ACC112 (cell line): ENCODE results near the gene ADAMTS2.
"Not testable (repeated sequence)": the region's sequence is repeated elsewhere in the genome, so short reads cannot be mapped to it uniquely, and the experiment has no call there.

ENCODE experiments used
- H2AFZ ChIP-seq: fragments of 200-600 bp; sonication (generic); one replicate; pipeline ENCODE4 v1.6.0; 2017; ENCODE audit warnings: antibody characterized with exemption, low read length; ENCODE audit not compliant: unreplicated experiment
- H3K27ac ChIP-seq: fragments of 200-600 bp; sonication (generic); 2 replicates; pipeline ENCODE4 v1.5.1; 2014; ENCODE audit warnings: low read depth, mild to moderate bottlenecking, antibody characterized with exemption, low read length, moderate library complexity
- H3K27me3 ChIP-seq: fragments of 200-600 bp; sonication (generic); 2 replicates; pipeline ENCODE4 v1.6.1; 2014; ENCODE audit warnings: mild to moderate bottlenecking, antibody characterized with exemption, low read length, moderate library complexity, mixed read lengths; ENCODE audit not compliant: insufficient read depth
- H3K36me3 ChIP-seq: fragments of 200-600 bp; sonication (generic); 2 replicates; pipeline ENCODE4 v1.6.1; 2016; ENCODE audit warnings: mild to moderate bottlenecking, antibody characterized with exemption, low read length, moderate library complexity, mixed read lengths; ENCODE audit not compliant: insufficient read depth
- H3K4me1 ChIP-seq: fragments of 200-600 bp; sonication (generic); one replicate; pipeline ENCODE4 v1.6.1; 2016; ENCODE audit warnings: low read length, mixed read lengths; ENCODE audit not compliant: insufficient read depth, unreplicated experiment, control insufficient read depth
- H3K4me3 ChIP-seq: fragments of 200-600 bp; sonication (generic); 2 replicates; pipeline ENCODE4 v1.5.1; 2014; ENCODE audit warnings: mild to moderate bottlenecking, low read depth, low read length
- H3K79me2 ChIP-seq: fragments of 200-600 bp; sonication (generic); one replicate; pipeline ENCODE4 v1.6.0; 2016; ENCODE audit warnings: low read length; ENCODE audit not compliant: control insufficient read depth, unreplicated experiment, insufficient read depth

The ADAMTS2 gene

DNA sequence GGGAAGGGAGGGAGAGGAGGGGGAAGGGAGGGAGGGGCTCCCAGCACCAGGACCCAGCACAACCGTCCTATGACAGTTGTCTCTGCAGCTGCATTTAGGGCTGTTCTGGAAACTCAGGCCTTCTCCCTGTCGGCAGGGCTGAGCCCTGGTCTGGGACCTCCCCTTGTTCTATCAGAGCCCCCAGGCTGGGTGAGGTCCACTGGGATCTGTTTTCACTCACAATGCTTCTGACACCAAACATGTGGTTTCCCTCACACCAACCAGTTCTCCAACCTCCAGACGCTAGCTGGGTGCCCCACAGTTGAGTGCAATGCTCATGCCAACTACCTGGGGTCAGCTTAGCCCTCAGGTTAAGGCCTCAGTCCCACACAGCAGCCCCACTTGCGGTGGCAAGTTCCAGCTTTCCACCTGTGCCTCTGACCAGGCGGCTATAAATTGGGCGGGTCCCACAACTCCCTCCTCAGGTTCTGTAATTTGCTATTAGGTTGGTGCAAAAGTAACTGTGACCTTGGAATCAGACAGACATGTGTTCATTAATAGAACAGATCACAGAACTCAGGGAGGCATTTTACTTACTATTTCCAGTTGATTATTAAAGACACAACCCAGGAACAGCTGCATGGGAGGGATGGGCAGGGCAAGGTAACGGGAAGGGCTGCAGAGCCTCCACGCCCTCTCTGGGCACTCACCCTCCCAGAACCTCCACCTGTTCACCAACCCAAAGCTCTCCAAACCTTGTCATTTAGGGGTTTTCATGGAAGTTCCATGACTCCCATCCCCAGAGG lies 13.5 kb downstream of the ADAMTS2 start:
- Histone ChIP-seq H3K4me3 (no peak overlapping the region), H2AFZ (no peak overlapping the region), H3K4me1 (no peaks in the 10 kb centered on the region), H3K27me3 (no peaks in the 10 kb centered on the region), H3K79me2 (peaks cover 42% of the 10 kb centered on the region), H3K27ac (no peak overlapping the region), H3K36me3 (peaks cover 4% of the 10 kb centered on the region; the same call in 1 of the 2 replicates)

DNA sequence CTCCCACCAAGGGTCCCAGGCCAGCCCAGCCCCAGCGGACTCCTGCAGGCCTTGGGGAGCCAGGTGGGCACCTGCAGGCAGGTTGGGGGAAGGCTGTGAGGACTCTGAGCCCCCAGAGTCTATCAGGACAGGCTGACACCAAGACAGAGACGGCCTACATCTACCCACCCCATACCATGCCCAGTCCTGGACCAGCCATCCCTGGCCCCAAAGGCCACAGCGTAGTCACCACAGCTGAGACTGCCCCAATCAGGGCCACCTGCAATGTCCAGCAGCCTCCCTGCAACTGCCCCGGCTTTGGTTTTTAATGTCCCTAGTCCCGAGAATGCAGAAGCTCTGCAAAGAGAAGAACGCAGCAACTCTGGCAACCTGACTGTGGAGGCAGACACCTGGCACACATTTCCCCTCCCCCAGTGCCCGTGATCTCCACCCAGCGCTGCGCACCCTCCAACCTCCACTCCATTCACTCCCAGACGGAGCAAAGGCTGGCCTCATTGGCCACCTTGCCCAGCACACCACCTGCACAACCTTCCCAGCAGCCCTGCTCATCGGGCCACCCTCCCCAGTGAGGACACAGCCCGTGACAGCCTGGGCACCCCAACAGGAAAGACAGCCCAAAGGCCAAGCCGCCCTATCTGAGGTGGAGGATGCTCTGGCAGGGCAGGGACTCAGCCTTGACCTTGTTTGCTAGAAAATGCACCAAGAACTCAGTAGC lies 14.9 kb downstream of the ADAMTS2 start:
- peaks cover 4% of the 10 kb centered on the region; the same call in 1 of the 2 replicates for H3K36me3 ChIP-seq
- H3K4me3 ChIP-seq: no peak overlapping the region
- no peak overlapping the region for H2AFZ ChIP-seq
- no peak overlapping the region for H3K27ac ChIP-seq
- peaks cover 44% of the 10 kb centered on the region for H3K79me2 ChIP-seq
- H3K27me3 ChIP-seq: no peaks in the 10 kb centered on the region
- H3K4me1 ChIP-seq: no peaks in the 10 kb centered on the region

DNA sequence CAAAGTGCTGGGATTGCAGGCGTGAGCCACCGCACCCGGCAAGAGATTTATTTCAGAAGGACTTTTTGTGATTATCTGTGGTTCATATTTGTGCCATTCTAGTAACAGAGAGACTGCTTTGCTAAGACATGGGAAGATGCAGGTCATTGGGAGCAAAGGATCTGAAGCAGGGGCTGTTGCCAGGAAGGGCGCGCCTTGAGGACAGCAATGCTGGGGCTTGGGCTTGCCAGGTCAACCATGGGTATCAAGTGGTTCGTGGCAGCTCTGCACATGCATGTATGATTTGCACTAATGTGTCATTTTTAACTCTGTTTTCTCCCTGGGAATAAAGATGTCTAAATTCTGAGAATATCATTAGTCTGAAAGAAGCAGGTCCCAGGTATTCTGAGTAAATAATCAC lies 17.0 kb downstream of the ADAMTS2 start:
- Histone ChIP-seq H3K36me3 (no peaks in the 10 kb centered on the region), H2AFZ (no peak overlapping the region), H3K4me1 (no peaks in the 10 kb centered on the region), H3K4me3 (no peak overlapping the region), H3K79me2 (peaks cover 46% of the 10 kb centered on the region), H3K27me3 (no peaks in the 10 kb centered on the region), H3K27ac (no peak overlapping the region)

DNA sequence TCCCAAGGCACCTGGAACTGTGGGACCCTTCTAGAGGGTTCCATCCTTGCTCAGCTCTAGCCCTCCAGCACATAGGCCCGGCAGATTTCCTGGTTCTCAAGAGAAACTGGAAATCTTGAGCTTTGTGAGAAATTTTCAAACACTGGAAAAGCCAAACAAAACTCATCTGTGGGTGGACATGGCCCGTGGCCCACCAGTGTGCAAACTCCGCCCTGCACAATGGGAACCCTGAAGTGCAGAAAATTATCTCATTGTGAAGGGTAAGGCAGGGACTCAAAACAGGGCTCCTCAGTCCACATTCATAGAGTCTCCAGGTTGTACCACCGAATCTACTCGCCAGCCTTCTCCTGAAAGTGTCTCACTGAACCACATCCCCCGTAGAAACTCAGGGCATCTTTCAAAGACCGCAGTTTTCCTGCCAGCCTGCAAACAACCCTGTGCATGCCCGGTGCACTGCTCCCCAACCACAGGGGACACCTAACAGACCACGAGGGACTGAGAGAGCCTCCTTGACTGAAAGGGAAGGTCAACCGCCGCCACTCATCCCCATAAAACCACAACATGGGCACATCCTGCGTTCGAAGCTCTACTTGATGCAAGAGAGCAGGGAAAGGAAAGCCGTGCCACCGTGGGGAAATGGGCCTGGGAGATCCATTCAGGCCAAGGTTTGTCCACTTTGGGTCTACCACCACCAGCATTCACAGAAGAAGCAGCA lies 18.1 kb downstream of the ADAMTS2 start:
- Histone ChIP-seq H3K4me3 (no peak overlapping the region), H3K79me2 (peaks cover 53% of the 10 kb centered on the region), H2AFZ (no peak overlapping the region), H3K36me3 (no peaks in the 10 kb centered on the region), H3K27ac (no peak overlapping the region), H3K4me1 (no peaks in the 10 kb centered on the region), H3K27me3 (no peaks in the 10 kb centered on the region)

DNA sequence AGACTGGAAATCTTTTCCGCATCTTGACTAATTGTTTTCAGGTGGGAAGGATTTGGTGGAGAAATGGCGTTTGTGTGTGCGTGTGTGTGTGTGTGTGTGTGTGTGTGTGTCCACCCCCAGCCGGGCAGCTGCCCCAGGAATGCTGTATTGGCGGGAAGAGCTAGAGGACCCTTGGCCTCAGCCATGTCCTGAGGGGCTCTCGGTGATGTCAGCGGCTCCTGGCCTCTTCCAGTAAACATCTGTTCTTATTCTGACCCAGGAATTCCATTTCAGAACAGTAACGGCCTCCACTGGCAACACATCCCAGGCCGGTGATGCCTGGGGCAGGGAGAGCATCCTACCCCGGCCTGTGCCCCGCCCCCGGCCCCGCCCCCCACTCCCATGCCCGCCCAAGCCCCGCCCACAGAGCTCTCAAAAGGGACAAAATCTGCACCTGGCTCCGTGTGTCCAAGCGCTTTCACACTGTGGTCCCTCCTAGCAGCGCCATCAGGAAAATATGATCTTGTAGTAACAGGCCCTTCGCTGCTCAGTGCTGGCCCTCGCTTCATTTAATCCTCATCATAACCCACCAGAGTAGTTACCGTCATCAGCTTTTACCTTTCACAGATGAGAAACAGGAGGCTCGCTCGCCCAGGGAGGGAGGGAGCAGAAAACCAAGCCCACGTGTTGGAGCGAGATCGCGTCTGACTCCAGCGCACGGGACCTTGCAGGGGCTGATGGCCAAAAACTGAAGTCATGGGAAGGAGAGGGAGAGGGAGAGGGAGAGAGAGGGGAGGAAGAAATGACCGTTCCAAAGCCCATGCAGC lies 18.9 kb downstream of the ADAMTS2 start:
- H3K4me3 ChIP-seq: no peak overlapping the region
- H2AFZ ChIP-seq: no peak overlapping the region
- H3K27ac ChIP-seq: no peak overlapping the region
- no peaks in the 10 kb centered on the region for H3K27me3 ChIP-seq
- H3K36me3 ChIP-seq: no peaks in the 10 kb centered on the region
- H3K4me1 ChIP-seq: no peaks in the 10 kb centered on the region
- H3K79me2 ChIP-seq: peaks cover 57% of the 10 kb centered on the region

DNA sequence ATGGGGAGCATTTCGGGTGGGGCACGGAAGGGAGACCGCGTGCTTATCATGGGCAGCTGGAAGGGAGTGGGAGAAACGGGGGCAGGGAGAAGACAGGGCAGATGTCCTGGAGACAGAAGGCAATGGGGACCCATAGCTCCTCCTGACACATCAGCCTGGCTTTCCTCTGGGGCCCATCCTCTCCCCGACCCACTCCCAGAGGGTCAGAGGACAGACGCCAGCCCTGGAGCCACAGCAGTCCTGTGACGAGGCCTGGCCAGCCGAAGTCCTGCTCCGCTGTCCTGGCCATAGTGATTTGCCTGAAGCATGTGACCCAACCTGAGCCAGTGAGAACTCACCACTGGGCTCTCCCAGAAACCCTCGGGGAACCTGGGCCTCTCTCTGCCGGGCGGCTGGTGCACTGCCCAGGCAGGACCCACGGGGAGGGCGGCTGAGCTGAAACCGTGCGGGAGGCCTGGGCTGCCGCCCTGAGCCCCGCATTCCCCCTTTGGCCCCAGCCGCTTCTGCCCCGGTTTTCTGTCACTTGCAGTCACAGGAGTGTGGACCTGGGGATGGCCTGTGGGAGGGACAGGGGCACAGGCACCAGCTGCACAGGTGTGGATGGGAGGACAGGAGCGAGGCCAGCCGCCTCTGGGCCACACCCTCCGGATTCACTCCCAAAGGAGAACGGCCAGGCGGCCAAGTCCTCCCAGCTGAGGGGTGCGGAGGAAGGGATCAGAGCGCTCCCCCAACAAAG lies 19.8 kb downstream of the ADAMTS2 start:
- no peak overlapping the region for H3K27ac ChIP-seq
- peaks cover 3% of the 10 kb centered on the region for H3K4me1 ChIP-seq
- no peak overlapping the region for H2AFZ ChIP-seq

DNA sequence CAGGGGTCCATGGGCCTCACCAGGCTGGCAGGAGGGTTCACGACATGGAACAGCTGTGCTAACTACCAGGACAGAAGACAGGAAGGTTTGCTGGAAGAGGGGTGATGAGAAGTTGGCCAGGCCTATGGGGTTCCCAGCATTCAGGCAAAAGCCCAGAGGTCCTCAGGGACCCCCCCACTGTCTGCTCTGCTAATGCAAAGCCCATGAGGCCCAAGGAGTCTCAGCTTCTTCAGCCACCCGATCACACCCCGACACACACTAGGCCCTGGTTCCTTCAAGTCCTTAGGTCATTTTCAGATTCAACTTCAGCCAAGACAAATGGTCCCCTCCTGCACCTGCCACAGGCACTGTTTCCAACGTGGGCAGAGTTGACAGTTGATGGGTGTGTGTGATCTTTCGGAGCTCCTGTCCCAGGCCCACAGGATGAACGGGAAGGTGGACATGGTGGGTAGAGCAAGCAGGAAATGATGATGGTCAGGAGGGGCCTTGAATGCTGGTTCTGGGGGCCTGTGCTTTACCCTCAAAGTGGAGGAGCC lies 20.4 kb downstream of the ADAMTS2 start:
- H3K4me3 ChIP-seq: no peak overlapping the region
- H3K36me3 ChIP-seq: no peaks in the 10 kb centered on the region
- H3K27ac ChIP-seq: no peak overlapping the region
- H2AFZ ChIP-seq: no peak overlapping the region
- no peaks in the 10 kb centered on the region for H3K27me3 ChIP-seq
- peaks cover 9% of the 10 kb centered on the region for H3K4me1 ChIP-seq
- H3K79me2 ChIP-seq: peaks cover 59% of the 10 kb centered on the region

More for the DNA sequence above, 19.8 kb downstream of the ADAMTS2 start:
- no peak overlapping the region for H3K4me3 ChIP-seq
- no peaks in the 10 kb centered on the region for H3K27me3 ChIP-seq
- H3K79me2 ChIP-seq: peaks cover 62% of the 10 kb centered on the region
- H3K36me3 ChIP-seq: no peaks in the 10 kb centered on the region

DNA sequence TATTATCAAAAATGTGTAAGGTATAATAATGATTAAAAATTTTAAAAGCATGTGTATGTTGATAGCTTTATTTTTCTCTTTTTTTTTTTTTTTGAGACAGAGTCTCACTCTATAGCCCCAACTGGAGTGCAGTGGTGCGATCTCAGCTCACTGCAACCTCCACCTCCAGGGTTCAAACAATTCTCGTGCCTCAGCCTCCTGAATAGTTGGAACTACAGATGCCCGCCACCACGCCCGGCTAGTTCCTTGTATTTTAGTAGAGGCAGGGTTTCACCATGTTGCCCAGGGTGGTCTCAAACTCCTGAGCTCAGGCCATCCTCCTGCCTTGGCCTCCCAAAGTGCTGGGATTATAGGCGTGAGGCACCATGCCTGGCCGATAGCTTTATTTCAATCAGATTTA lies 20.9 kb downstream of the ADAMTS2 start:
- H3K79me2 ChIP-seq: peaks cover 58% of the 10 kb centered on the region
- not testable (repeated sequence) for H3K36me3 ChIP-seq, H3K27me3 ChIP-seq

DNA sequence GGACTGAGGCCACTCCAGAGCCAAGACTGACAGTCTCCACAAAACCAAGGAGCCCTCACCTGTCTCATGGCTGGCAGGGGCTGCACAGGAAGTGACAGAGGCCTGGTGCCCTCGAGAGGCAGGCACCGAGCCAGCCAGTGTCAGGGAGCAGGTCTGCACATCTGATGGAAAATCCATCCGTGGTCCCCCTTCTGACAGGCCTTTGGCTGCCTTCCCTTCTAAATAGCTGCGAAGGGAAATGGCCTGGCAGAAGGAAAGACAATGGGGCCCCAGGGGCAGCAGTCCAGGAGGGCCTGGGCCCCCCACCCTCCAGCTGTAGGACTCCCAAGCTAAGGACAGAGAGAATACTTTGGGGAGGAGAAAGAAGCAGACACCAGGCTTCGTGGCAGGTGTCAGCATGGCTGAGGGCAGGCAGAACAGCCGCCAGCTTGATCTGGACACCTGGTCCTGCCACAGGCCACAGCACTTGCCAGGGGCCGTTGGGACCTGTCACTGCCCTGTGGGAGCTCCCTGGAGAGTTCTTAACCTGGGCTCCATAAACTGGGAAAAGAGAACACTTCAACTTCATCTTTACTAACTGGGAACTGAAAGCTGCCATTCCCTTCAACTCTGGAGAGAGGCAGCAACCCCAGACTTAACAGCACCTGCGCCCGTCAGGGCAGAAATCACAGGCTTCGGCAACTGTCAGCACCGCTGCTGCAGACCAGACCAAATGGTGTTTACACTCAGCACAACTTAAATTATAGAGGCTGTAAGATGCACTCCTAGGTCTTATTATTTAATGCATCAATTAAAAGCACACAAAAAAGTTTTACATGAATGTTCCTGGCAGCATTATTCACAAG lies 22.0 kb downstream of the ADAMTS2 start:
- Histone ChIP-seq H3K36me3 (no peaks in the 10 kb centered on the region), H3K27me3 (no peaks in the 10 kb centered on the region), H3K4me1 (peaks cover 11% of the 10 kb centered on the region), H3K79me2 (peaks cover 54% of the 10 kb centered on the region), H3K4me3 (no peak overlapping the region), H2AFZ (no peak overlapping the region), H3K27ac (no peak overlapping the region)

More for the DNA sequence above, 20.9 kb downstream of the ADAMTS2 start:
- not testable (repeated sequence) for H2AFZ ChIP-seq, H3K4me3 ChIP-seq, H3K27ac ChIP-seq
- peaks cover 11% of the 10 kb centered on the region for H3K4me1 ChIP-seq
